Measurements from ENCODE around the gene RASA3. TPM values are rescaled to one million over a fixed set of nuclear protein-coding genes. Genes with fewer than 3 reads are reported as not detected.

RASA3 gene
- total and polyA plus RNA-seq, 2 of the 8 experiments (the other 6 are each of a cell fraction or from before 2014, with no cell fraction given), result 7.5 to 21.9 TPM

- POLR2A ChIA-PET (ENCODE audit: partially characterized antibody), result no interaction called here
- TF ChIP-seq MAFK (IDR thresholded peaks at IDR 0.05; ENCODE audit: low read depth, low read length) (no peak), TCF12 (IDR thresholded peaks at IDR 0.05; ENCODE audit: low read depth, low read length) (no peak), POU5F1 (IDR thresholded peaks at IDR 0.05; ENCODE audit: low read depth, low read length) (no peak)
- no peak overlapping the region for H2AFZ ChIP-seq (ENCODE audit: low read length)
- H3K9ac ChIP-seq (replicated peaks in 1 of 4; ENCODE audit: extremely low read depth in 1 of 4, low read depth in 3 of 4, low read length in 3 of 4), result no peak overlapping the region
- H2BK12ac ChIP-seq (ENCODE audit: low read depth, low read length), result no peak overlapping the region
- H2AK5ac ChIP-seq (ENCODE audit: low read depth, low read length), result peak overlapping the region; percentile 3; the same call in 1 of the 2 replicates
- peak overlapping the region; percentile 30 for H3K56ac ChIP-seq (replicated peaks; ENCODE audit: insufficient read length, low read depth, low read length)
- DNase-seq (ENCODE audit: low read depth in 1 of 2, low spot score in 2 of 2) (no peak), FAIRE-seq (no peak)
- no peak overlapping the region for H3K18ac ChIP-seq (ENCODE audit: extremely low read depth, low read length)
- H3K36me3 ChIP-seq (ENCODE audit: control insufficient read depth in 2 of 4, insufficient read depth in 4 of 4, low read length in 3 of 4), result no peaks in the 10 kb centered on the region
- H4K91ac ChIP-seq (replicated peaks; ENCODE audit: insufficient read length, low read length), result no peak overlapping the region
- H3K23me2 ChIP-seq (ENCODE audit: low read depth, low read length), result peaks cover 6% of the 10 kb centered on the region; the same call in 1 of the 2 replicates
- no peak overlapping the region for H3K4me2 ChIP-seq (ENCODE audit: insufficient read depth in 1 of 2, low read depth in 2 of 2, low read length in 2 of 2)
- no peaks in the 10 kb centered on the region for H3K9me3 ChIP-seq (ENCODE audit: insufficient read depth in 2 of 2, low read depth in 1 of 2, low read length in 1 of 2)
- WGBS, 2 experiments (ENCODE audit: extremely low coverage in 1 of 2, insufficient coverage in 1 of 2, insufficient read length in 1 of 2, insufficient replicate concordance in 2 of 2, low coverage in 1 of 2, low lambda C conversion rate in 2 of 2, missing lambda C conversion rate in 1 of 2), result 93% methylated on average over 6 of the region's 6 CpGs; no CpG with 5 or more reads in 1 of the 2 experiments
- no peak overlapping the region for H4K8ac ChIP-seq (ENCODE audit: extremely low read depth, insufficient read depth, low read length)
- H3K4me1 ChIP-seq (replicated peaks in 1 of 4; ENCODE audit: control insufficient read depth in 3 of 4, insufficient read depth in 4 of 4, low read length in 3 of 4), result no peaks in the 10 kb centered on the region; a peak in 1 of 7 replicates
- H2BK15ac ChIP-seq (ENCODE audit: low read length), result no peak overlapping the region
- CTCF ChIA-PET (ENCODE audit: partially characterized antibody), result interaction anchor here (1.4 kb wide), 1 partner anchor 10 kb away, joined by 4 read pairs; no protein-coding TSS in a partner anchor
- H3K4ac ChIP-seq (replicated peaks; ENCODE audit: insufficient read length, low read depth, low read length), result no peak overlapping the region
- no peak overlapping the region for H3K27ac ChIP-seq (ENCODE audit: low read depth, low read length)
- no peak overlapping the region for H2BK120ac ChIP-seq (replicated peaks; ENCODE audit: low read depth, low read length)
- no peaks in the 10 kb centered on the region for H3K79me2 ChIP-seq (ENCODE audit: control insufficient read depth in 1 of 2, insufficient read depth in 2 of 2, low read length in 2 of 2)
- no peak overlapping the region for H3K4me3 ChIP-seq (ENCODE audit: extremely low read depth in 1 of 4, insufficient read depth in 2 of 4, low read depth in 3 of 4, low read length in 4 of 4)
- H2BK20ac ChIP-seq (ENCODE audit: low read length), result no peak overlapping the region
- no peak overlapping the region for H4K5ac ChIP-seq (ENCODE audit: insufficient read length, low read depth, low read length)
- H2BK5ac ChIP-seq (ENCODE audit: low read depth, low read length), result no peak overlapping the region
- H3K27me3 ChIP-seq (replicated peaks in 1 of 4; ENCODE audit: control insufficient read depth in 3 of 4, extremely low read depth in 1 of 4, insufficient read depth in 3 of 4, low read length in 3 of 4), result no peaks in the 10 kb centered on the region; a peak in 1 of 7 replicates
- no peaks in the 10 kb centered on the region for H3K79me1 ChIP-seq (ENCODE audit: low read depth, low read length)
- H3K14ac ChIP-seq (ENCODE audit: insufficient read length), result no peak overlapping the region
- H3K23ac ChIP-seq (ENCODE audit: insufficient read length), result no peak overlapping the region
- no peaks in the 10 kb centered on the region for H4K20me1 ChIP-seq (replicated peaks in 1 of 2; ENCODE audit: control insufficient read depth in 1 of 2, insufficient read depth in 2 of 2, low read length in 2 of 2)
These were observed 21.2 kb upstream of the RASA3 start for GRCh38 chr13:114153485-114154080.
